Esophagus squamous epithelium (tissue), 4 donors: Measurements from ENCODE around the gene OTOG.

ENCODE experiments used
- CTCF ChIP-seq, 6 experiments: fragments of 450-650 bp in 4 of 6; fragments of 200-600 bp in 2 of 6; sonication (generic) in 2 of 6; IDR thresholded peaks; one replicate each; pipeline ENCODE4 v1.5.1; 2016 to 2019; ENCODE audit warnings: antibody characterized with exemption in 6 of 6, mild to moderate bottlenecking in 4 of 6, moderate library complexity in 4 of 6
- POLR2A ChIP-seq, 4 donors: fragments of 450-650 bp; IDR thresholded peaks; one replicate each; pipeline ENCODE4 v1.6.1; 2017; ENCODE audit warnings: antibody characterized with exemption in 4 of 4, mild to moderate bottlenecking in 4 of 4, moderate library complexity in 3 of 4

- TF ChIP-seq POLR2A (IDR thresholded peaks at IDR 0.05) (no peak), CTCF (IDR thresholded peaks at IDR 0.05) (no peak)
These were observed 7.4 kb downstream of the OTOG start for GRCh38 chr11:17554487-17554886.
